ENCODE data around the gene FAM50B. TPM values are rescaled to one million over a fixed set of nuclear protein-coding genes. Genes with fewer than 3 reads are reported as not detected.

The FAM50B gene
- total and polyA plus RNA-seq, 2 of the 13 experiments (the other 11 are each of a cell fraction or from before 2014, with no cell fraction given): 0.05 TPM; not detected in 1

GRCh38 chr6:3871939-3872338 is 22.8 kb downstream of the FAM50B start (continued):
- no peak for TF ChIP-seq ZBTB25 (CRISPR knock-in tag; IDR thresholded peaks at IDR 0.05)
- TF ChIP-seq KLF12 (CRISPR knock-in tag; IDR thresholded peaks at IDR 0.05; ENCODE audit: borderline replicate concordance): no peak
- TF ChIP-seq ZNF766 (CRISPR knock-in tag; IDR thresholded peaks at IDR 0.05; ENCODE audit: borderline replicate concordance): no peak
- no peak for TF ChIP-seq LCORL (IDR thresholded peaks at IDR 0.05)
- 0 out of 2 replicates have a peak, but pooled peaks have one; percentile 16 for TF ChIP-seq LCORL (CRISPR knock-in tag; IDR thresholded peaks at IDR 0.05)

- Histone ChIP-seq H3K36me3 (replicated peaks in 1 of 2; ENCODE audit: control insufficient read depth in 1 of 2, insufficient read depth in 2 of 2, low read length in 2 of 2) (no peaks in the 10 kb centered on the region), H3K9ac (ENCODE audit: insufficient read depth, low read depth, low read length) (no peak overlapping the region), H3K27ac (ENCODE audit: extremely low read length, insufficient read depth, low read length) (peak overlapping the region; percentile 79), H3K4me1 (ENCODE audit: insufficient read depth, low read length) (peaks cover 68% of the 10 kb centered on the region), H4K20me1 (ENCODE audit: insufficient read depth, low read length) (no peaks in the 10 kb centered on the region), H3K4me3 (replicated peaks in 1 of 3; ENCODE audit: insufficient read depth in 1 of 3, low read depth in 2 of 3, low read length in 3 of 3) (no peak overlapping the region), H2AFZ (ENCODE audit: low read length) (no peak overlapping the region), H3K79me2 (ENCODE audit: insufficient read depth, low read length) (no peaks in the 10 kb centered on the region), H3K27me3 (ENCODE audit: control insufficient read depth in 1 of 2, insufficient read depth in 2 of 2, low read length in 2 of 2) (no peaks in the 10 kb centered on the region), H3K9me3 (ENCODE audit: low read length) (no peaks in the 10 kb centered on the region), H3K4me2 (ENCODE audit: low read depth, low read length) (no peak overlapping the region)
- BruUV-seq (replicated peaks): no TSS peak
- intact Hi-C loops (cut with micrococcal nuclease; ENCODE audit: unreplicated experiment) (loop anchor here (5.0 kb wide), 1 partner anchor 35 kb away; no protein-coding TSS in a partner anchor), in situ Hi-C loops (cut with HindIII; ENCODE audit: extremely low pct_ligation_motif_present, low pct_unique_long_range_greater_than_20kb) (no loop called here)
- peak; percentile 14 for ATAC-seq
- POLR2A ChIA-PET: interaction anchor here (0.9 to 2.9 kb wide), 6 partner anchors 11 to 83 kb away, joined by 3 to 21 read pairs (median 10); no protein-coding TSS in a partner anchor
- WGBS (ENCODE audit: low lambda C conversion rate): 76% methylated on average over 9 of the region's 12 CpGs
- CTCF ChIA-PET (ENCODE audit: low intra/inter-chr PET ratio, low total read pairs): no interaction called here
- no peak for FAIRE-seq
- peak; percentile 46 for DNase-seq (ENCODE audit: low spot score)
- TF ChIP-seq MED13 (CRISPR knock-in tag; IDR thresholded peaks at IDR 0.05) (no peak), ZNF615 (CRISPR knock-in tag; IDR thresholded peaks at IDR 0.05; ENCODE audit: borderline replicate concordance) (no peak), NR2F6 (IDR thresholded peaks at IDR 0.05) (no peak), NR2F6 (CRISPR knock-in tag; IDR thresholded peaks at IDR 0.05) (0 out of 2 replicates have a peak, but pooled peaks have one; percentile 22), MTERF4 (CRISPR knock-in tag; IDR thresholded peaks at IDR 0.05) (0 out of 2 replicates have a peak, but pooled peaks have one; percentile 44), AHDC1 (CRISPR knock-in tag; IDR thresholded peaks at IDR 0.05; ENCODE audit: borderline replicate concordance) (peak; percentile 42; the same call in 1 of the 2 replicates), ATF5 (CRISPR knock-in tag; IDR thresholded peaks at IDR 0.05; ENCODE audit: low read depth) (no peak)
Observed at GRCh38 chr6:3872370-3872854, 23.2 kb downstream of the FAM50B start.

Measured in HepG2 (cell line).